ENCODE measurements around the gene AACS.

Gene AACS

GRCh38 chr12:125187780-125188741 lies 122.8 kb downstream of the AACS start:
- DNase-seq: no peak

GRCh38 chr12:125189015-125189414 lies 123.8 kb downstream of the AACS start:
- no peak for DNase-seq

GRCh38 chr12:125189502-125189901 lies 124.3 kb downstream of the AACS start:
- no peak for DNase-seq

GRCh38 chr12:125191361-125192087 lies 126.3 kb downstream of the AACS start:
- DNase-seq: no peak

GRCh38 chr12:125192690-125193221 lies 127.5 kb downstream of the AACS start:
- DNase-seq: no peak
